ENCODE measurements around the gene FOXRED1. TPM values are rescaled to one million over a fixed set of nuclear protein-coding genes. Genes with fewer than 3 reads are reported as not detected.
A peak's percentile ranks its signal among the peaks of the same experiment; 100 is the strongest.

Gene FOXRED1
- total and polyA plus RNA-seq, 2 of the 4 experiments (the other 2 are of a cell fraction), result 15.1 to 28.3 TPM

DNA sequence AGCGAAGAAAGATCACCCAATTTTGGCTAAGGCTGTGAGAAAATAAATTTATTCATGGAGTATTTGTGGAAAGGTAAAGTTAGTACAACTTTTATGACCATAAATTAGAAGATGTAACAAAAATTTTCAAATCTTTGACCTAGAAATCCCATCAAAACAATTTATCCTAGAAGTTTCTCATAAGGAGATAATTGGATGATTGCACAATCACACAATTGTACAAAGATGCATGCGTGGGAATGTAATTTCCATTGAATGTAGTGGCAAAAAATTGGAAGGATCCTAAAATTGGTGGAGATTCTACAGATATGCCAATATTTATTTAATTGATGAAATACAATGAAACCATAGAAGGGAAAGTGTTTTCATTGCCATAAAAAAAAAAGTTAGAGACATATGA, 11.8 kb upstream of the FOXRED1 start:
- H2AFZ ChIP-seq (replicated peaks; ENCODE audit: low read length, poor library complexity), result no peak overlapping the region
- DNase-seq, result no peak
- H3K14ac ChIP-seq (replicated peaks; ENCODE audit: low read depth, low read length), result no peak overlapping the region
- H3K79me1 ChIP-seq (ENCODE audit: low read depth in 1 of 2, low read length in 2 of 2), result peaks cover 0 to 16% of the 10 kb centered on the region in 2 experiments; a peak in 3 of 4 replicates
- POLR2A ChIA-PET (ENCODE audit: unreplicated experiment), result no interaction called here
- H3K4me3 ChIP-seq (ENCODE audit: insufficient read depth, low read depth, low read length), result no peak overlapping the region
- H3K23ac ChIP-seq (ENCODE audit: low read depth, low read length), result no peak overlapping the region
- no peak overlapping the region for H2BK15ac ChIP-seq (ENCODE audit: low read depth, low read length)
- no peak overlapping the region for H2BK120ac ChIP-seq (ENCODE audit: low read depth, low read length)
- no peak overlapping the region for H3K4me2 ChIP-seq (ENCODE audit: low read depth, low read length)
- H4K20me1 ChIP-seq (ENCODE audit: insufficient read depth, low read length), result peaks cover 7% of the 10 kb centered on the region
- H2BK20ac ChIP-seq (ENCODE audit: low read depth, low read length), result no peak overlapping the region
- H3K9me1 ChIP-seq (ENCODE audit: insufficient read depth, low read length), result peaks cover 14% of the 10 kb centered on the region
- no peak overlapping the region for H2AK9ac ChIP-seq (replicated peaks; ENCODE audit: low read depth, low read length, poor library complexity)
- H3K56ac ChIP-seq (ENCODE audit: extremely low read depth, insufficient read depth, low read length), result no peak overlapping the region
- peaks cover 18% of the 10 kb centered on the region for H3K36me3 ChIP-seq (ENCODE audit: control insufficient read depth, insufficient read depth, low read length)
- H4K8ac ChIP-seq (ENCODE audit: low read depth in 2 of 2, low read length in 2 of 2), result no peak overlapping the region
- no peak overlapping the region for H2BK5ac ChIP-seq (ENCODE audit: low read depth, low read length, poor library complexity, severe bottlenecking)
- TF ChIP-seq RAD21 (IDR thresholded peaks at IDR 0.05; ENCODE audit: low read length) (no peak), POLR2A (IDR thresholded peaks at IDR 0.05; ENCODE audit: low read depth, low read length) (no peak), RFX5 (IDR thresholded peaks at IDR 0.05; ENCODE audit: low read depth, low read length) (no peak), BHLHE40 (IDR thresholded peaks at IDR 0.05; ENCODE audit: low read depth, low read length) (no peak), NFE2L2 (IDR thresholded peaks at IDR 0.05; ENCODE audit: low read depth, low read length) (no peak), CEBPB (IDR thresholded peaks at IDR 0.05; ENCODE audit: low read depth, low read length) (peak; percentile 93)
- intact Hi-C loops (cut with micrococcal nuclease), result loop anchor here (5.0 kb wide), 1 partner anchor 45 kb away; the partner anchor contains the start of genes FAM118B and RPUSD4
- CTCF ChIA-PET, result no interaction called here
- dilution Hi-C loops (cut with HindIII; ENCODE audit: low sequenced_read_pairs, unreplicated experiment), result no loop called here
- no TSS peak for BruUV-seq (replicated peaks)
- peaks cover 3% of the 10 kb centered on the region for H3K4me1 ChIP-seq (ENCODE audit: control insufficient read depth, insufficient read depth, low read length)
- ATAC-seq (ENCODE audit: low read depth), result no peak
- H3K9ac ChIP-seq (ENCODE audit: low read depth, low read length), result no peak overlapping the region
- H3K4ac ChIP-seq (ENCODE audit: low read depth, low read length), result no peak overlapping the region
- H3K18ac ChIP-seq (ENCODE audit: low read depth, low read length), result no peak overlapping the region
- in situ Hi-C loops (cut with MboI; ENCODE audit: low sequenced_read_pairs), result no loop called here
- no peaks in the 10 kb centered on the region for H3K27me3 ChIP-seq (ENCODE audit: control insufficient read depth, insufficient read depth, low read length)
- no peak overlapping the region for H4K5ac ChIP-seq (ENCODE audit: low read depth, low read length)
- H4K91ac ChIP-seq (ENCODE audit: insufficient read depth, low read depth, low read length), result no peak overlapping the region
- no peak overlapping the region for H3K27ac ChIP-seq (ENCODE audit: insufficient read depth, low read length)
- no CpG with 5 or more reads among the region's 2 CpGs for WGBS, 2 experiments (ENCODE audit: extremely low coverage in 2 of 2, insufficient read length in 1 of 2)
- H2AK5ac ChIP-seq (ENCODE audit: low read depth, low read length), result no peak overlapping the region
- no peaks in the 10 kb centered on the region for H3K9me3 ChIP-seq (ENCODE audit: control insufficient read depth, insufficient read depth, low read length)

Measured in IMR-90 (cell line).